ENCODE results near the gene TUBA4B. TPM values are rescaled to one million over a fixed set of nuclear protein-coding genes. Genes with fewer than 3 reads are reported as not detected.
"Not testable (repeated sequence)": the region's sequence is repeated elsewhere in the genome, so short reads cannot be mapped to it uniquely, and the experiment has no call there.

The TUBA4B gene
- total RNA-seq, 1 donor from 2014 or later, result not detected

DNA sequence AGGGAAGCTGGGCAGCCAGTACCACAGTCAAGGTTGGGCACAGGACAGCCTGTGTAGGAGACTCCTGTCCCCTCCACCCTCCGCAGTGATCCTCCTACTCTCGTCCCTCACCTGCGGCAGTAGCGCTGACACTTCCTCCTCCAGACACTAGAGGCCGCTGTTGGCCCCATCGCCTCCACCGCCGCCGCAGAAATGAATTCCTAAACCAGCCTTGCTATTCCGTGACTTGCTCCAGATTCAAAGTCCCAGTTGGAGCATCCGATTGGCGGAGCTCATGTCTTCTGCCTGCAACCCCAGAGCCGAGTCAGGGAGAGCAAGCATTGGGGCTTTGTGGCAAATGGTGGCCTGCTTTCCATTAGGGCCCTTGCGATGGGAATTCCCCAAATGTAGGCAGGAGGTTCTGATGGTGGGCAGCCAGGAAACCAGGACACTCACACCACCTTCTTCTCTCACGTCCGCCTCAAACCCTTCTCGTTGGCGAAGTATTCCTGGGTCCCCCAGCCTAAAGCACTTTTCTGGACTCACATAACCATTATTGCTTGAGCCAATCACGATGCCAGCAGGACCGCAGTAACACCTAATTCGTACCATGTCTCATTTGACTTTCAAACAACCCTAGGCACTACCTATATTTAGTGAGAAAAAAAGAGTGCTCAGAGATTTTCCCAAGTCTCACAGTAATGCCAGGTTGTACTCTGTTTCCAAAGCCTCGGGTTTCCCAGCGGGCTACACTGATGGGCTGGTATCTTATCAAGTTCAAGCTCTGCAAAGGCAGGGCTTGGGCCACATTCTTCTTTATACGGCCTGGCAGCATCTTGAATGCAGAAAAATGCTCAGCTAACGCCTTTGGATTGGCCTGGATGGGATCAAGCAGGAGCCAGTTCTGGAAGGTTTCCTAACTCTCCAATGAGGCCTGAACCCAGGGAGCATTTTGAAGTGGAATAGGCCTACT, 24.9 kb downstream of the TUBA4B start:
- DNase-seq, result peak; percentile 83

DNA sequence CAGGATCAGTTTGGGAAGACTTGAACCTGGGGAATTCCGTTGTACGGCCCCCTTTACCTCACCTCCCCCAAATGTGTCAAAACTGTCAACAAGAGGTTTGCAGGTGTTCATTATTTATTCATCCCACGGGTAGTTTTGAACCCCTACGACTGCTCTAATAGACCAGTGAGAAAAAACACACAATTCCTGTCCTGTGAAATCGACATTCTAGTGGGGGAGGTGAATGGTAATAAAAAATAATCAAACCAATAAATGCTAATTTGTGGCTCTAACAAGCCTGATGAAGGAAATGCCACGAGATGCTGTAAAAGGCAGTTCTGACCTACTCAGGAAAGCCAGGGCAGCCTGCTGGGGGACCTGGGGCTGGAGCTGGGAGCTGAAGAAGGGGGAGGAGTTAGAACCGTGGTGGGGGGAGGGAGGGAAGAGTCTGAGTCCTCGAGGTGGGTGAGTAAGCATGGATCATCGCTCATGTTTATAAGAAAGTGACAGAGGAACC, 25.7 kb downstream of the TUBA4B start:
- DNase-seq, result no peak

GRCh38 chr2:219279151-219279915, 26.3 kb downstream of the TUBA4B start, which contains the start of gene DNAJB2:
Gene DNAJB2, plus strand, starts transcription at chr2:219279366. Its CDS starts 468 bp downstream, at chr2:219279834.
- peak; percentile 99 for DNase-seq

DNA sequence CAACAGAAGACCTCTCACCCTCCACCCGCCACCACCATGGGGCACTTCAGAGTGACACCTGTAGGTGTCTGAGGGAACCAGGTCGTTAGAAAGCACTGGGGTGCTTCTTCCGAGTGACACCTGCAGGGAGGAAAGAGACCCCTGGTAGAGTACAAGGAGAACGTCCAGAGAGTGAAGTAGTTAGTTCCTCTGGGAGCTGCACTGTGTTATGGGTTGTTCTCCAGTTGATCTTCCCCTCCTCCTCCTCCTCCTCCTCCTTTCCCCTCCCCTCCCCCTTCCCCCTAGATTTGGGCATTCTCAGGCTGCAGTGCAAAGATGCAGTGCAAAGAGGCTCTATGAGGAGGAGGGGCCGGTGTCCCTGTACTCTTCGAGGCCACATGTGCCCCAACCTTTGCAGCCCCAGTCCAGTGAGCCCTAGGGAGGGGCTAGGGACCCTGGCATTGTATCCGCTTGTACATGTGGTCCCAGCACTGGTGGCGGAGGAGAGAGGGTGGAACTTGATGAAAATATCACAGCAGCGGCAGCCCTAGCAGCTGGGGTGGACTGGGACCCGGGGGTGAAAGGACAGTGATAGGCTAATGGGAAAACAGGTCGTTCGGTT, 27.0 kb downstream of the TUBA4B start:
- DNase-seq, result no peak

GRCh38 chr2:219280651-219281050, 27.6 kb downstream of the TUBA4B start:
- no peak for DNase-seq

GRCh38 chr2:219281588-219281987, 28.5 kb downstream of the TUBA4B start:
- DNase-seq, result no peak

- DNase-seq, result no peak
Measured at GRCh38 chr2:219282375-219282774, 29.3 kb downstream of the TUBA4B start.

DNA sequence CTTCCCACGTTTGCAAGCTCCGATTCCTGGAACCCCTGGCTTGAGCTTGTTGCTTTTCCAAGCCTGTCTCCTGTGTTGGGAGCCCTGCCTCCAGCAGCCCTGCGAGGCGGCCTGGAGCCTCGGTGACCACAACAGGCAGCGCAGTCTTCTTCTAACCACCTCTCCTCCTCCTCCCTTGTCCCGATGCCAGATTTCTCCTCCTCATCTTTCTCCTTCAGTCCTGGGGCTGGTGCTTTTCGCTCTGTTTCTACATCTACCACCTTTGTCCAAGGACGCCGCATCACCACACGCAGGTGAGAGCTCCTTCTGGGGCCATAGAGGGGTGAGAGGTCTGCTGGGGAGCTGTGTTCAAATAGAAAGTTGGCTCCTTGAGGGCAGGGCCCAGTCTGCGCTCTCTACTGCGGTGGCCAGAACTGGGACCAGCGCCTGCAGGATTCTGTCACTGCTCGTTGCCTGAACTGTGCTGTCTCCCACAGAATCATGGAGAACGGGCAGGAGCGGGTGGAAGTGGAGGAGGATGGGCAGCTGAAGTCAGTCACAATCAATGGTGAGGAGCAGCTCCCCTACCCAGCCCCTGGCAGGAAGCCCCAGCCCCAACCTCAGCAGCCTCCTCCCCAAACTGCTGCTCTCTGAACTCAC, 30.0 kb downstream of the TUBA4B start:
- no peak for DNase-seq

DNA sequence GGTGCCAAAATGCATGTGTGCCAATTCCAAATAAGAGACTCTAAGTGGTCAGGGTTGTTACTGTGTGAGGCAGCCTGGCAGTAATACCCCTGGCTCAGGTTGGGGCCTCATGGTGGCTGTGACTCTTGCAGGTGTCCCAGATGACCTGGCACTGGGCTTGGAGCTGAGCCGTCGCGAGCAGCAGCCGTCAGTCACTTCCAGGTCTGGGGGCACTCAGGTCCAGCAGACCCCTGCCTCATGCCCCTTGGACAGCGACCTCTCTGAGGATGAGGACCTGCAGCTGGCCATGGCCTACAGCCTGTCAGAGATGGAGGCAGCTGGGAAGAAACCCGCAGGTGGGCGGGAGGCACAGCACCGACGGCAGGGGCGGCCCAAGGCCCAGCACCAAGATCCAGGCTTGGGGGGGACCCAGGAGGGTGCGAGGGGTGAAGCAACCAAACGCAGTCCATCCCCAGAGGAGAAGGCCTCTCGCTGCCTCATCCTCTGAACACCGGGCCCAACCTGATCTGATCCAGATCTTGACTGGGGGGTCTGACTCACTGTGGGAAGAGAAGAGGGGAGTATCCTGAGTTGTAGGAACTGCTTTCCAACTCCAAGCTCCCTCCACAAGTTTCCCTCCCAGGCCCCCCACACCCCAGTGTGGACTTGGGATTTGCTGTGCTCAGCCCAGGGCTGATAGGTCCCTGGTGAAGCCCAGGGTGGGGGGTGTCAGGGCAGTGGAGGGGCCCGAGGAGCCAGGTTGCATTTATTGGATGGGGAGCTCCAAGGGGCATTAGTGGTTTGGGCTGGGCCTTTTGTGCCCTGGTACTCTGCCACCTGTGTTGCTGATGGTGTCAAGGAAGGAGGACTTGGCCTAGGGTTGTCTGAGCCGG, 31.7 kb downstream of the TUBA4B start:
- no peak for DNase-seq

DNA sequence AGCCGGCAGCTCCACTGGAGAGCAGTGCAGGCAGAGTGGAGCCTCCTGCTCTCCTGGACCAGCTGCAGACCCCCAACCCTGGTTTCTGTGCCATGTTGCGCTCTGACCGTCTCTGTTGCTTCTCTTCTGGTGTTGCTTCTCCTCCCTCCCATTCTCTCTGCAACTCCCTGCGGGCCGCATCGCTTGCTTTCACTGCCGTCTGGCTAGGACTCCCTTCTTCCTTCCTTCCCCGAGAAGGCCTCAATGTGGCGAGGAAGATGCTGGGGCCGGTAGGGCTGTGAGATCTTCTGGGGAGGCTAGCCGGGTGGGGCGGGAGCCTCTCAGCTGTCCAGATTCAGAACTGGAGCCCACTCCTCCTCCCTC, 32.3 kb downstream of the TUBA4B start:
- DNase-seq, result no peak

- no peak for DNase-seq
Measured at GRCh38 chr2:219285894-219286425, 32.9 kb downstream of the TUBA4B start.

DNA sequence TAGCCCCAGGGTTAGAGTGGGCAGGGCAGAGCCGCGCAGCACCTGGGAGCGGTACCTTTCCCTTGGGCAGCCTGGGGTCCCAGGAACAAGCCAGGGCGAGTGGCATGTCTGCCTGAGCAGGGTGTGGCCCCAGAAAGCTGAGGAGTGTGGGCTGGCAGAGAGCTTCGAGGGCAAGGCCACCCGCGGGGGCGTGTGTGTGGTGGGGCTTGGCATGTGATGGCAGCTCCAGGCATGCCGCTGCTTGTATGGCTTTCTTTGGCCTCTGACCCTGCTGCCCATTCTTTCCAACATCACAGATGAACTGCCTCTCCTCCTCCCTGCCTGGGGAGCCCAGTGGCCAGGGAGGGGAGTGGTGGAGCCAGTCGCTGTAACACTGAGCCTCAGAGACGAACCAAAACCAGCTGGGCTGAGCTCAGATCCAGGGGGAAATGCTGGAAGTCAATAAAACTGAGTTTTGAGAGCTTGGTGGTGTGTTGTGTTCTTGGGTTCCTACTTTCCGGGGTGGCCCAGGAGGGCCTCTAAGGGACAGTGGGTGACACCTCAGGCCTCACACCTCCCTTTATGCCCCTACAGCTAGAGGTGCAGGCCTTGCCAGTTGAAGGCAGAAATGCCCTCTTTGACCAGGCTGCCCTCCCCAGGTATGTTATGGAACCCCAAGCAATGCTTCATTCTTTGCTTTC, 33.5 kb downstream of the TUBA4B start:
- DNase-seq, result no peak

DNA sequence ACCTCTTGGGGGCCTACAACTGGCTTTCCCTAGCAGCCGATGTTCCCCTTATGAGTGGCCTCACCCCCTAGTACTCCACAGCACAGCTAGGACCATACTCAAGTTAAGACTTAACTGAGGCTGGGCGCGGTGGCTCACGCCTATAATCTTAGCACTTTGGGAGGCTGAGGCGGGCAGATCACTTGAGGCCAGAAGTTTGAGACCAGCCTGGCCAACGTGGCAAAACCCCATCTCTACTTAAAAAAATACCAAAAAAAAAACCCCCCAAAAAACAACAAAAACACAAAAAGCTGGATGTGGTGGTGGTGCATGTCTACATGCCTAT, 34.0 kb downstream of the TUBA4B start:
- not testable (repeated sequence) for DNase-seq

- no peak for DNase-seq
Measured at GRCh38 chr2:219287580-219288265, 34.7 kb downstream of the TUBA4B start.

GRCh38 chr2:219289195-219289536, 36.1 kb downstream of the TUBA4B start:
- no peak for DNase-seq

- DNase-seq, result peak; percentile 48
Measured at GRCh38 chr2:219289537-219290361, 36.7 kb downstream of the TUBA4B start.

DNA sequence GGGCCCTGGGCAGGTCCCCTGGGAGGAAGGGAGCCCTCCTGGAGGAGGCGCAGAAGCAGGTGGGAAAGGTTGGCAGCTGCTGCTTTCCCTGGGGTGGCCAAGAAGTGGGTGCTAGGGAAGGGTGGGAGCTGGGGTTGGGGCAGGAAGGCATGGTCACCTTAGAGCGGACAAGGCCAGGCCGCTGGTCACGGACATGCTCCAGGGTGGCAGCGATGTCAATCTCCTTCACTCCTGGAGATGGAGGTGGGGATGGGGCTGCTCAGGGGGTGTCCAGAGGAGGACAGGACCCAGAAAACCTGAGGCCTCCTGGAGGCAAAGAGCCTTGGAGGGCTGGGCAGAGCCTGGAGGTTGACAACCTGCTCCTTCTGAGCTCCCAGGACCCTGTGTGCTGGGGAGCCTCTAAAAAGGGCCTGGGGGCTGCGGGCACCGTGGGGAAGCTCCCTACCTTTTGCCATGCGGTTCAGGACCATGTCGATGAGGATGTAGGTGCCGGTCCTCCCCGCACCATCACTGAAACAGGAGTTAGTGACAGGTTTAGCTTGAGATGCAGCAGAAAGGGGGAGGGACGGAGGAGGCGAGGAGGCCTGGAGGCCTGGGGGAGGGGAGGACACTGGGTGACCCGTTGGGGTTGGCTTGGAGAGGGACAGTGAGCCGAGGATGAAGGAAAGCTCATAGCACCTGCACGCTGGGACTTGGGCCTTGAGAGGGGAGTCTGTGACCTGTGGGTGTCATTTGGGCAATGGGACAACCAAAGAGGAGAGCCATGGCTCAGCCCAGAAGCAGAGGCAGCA, 37.5 kb downstream of the TUBA4B start:
- no peak for DNase-seq

DNA sequence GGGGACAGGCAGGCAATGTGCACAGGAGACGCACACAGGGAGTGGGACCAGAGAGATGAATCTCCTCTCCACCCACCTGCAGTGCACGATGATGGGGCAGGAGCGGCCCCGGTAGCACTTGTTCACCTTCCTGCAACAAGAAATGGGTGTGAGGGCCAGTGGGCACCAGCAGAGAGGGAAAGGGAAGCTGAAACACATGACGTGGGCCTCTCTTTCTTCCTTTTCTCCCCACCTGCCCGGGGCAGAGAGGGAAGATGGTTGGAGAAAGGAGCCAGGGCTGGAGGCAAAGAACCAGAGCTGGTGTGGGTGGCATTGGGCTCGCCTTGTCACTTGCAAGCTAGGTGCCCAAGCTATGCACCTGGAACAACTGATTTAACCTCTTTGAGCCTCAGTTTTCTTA, 38.4 kb downstream of the TUBA4B start:
- no peak for DNase-seq
